HepG2 (cell line): Measurements from ENCODE around the gene ARL4D. TPM values are rescaled to one million over a fixed set of nuclear protein-coding genes. Genes with fewer than 3 reads are reported as not detected.
A peak's percentile ranks its signal among the peaks of the same experiment; 100 is the strongest.

ENCODE experiments used
- ATAD3A ChIP-seq: sonication (generic); formaldehyde crosslinking; IDR thresholded peaks from 2 replicates; pipeline ENCODE4 v1.4.0; 2020; ENCODE audit warnings: missing genetic modification reagents
- ATM ChIP-seq: fragments of 450-650 bp; IDR thresholded peaks from 2 replicates; pipeline ENCODE4 v1.7.1; 2017; ENCODE audit warnings: mild to moderate bottlenecking, borderline replicate concordance
- BRD4 ChIP-seq: sonication (generic); formaldehyde crosslinking; IDR thresholded peaks from 2 replicates; pipeline ENCODE4 v1.4.0; 2020; ENCODE audit warnings: missing genetic modification reagents
- CSRNP1 ChIP-seq: sonication (generic); formaldehyde crosslinking; IDR thresholded peaks from 2 replicates; pipeline ENCODE4 v1.8.1; 2023; ENCODE audit warnings: mild to moderate bottlenecking, missing genetic modification reagents
- FOXM1 ChIP-seq: sonication (generic); formaldehyde crosslinking; IDR thresholded peaks from 2 replicates; pipeline ENCODE4 v1.5.0; 2020; ENCODE audit warnings: missing genetic modification reagents
- GABPA ChIP-seq, 2 experiments: IDR thresholded peaks; 2 replicates each; pipeline ENCODE4 v1.6.1; 2011 to 2016; ENCODE audit warnings: low read depth in 2 of 2, low read length in 1 of 2, missing biosample characterization in 1 of 2, missing genetic modification characterization in 1 of 2
- GABPB1 ChIP-seq: IDR thresholded peaks from 2 replicates; pipeline ENCODE4 v1.6.1; 2016; ENCODE audit warnings: mild to moderate bottlenecking, missing genetic modification reagents, moderate library complexity, missing compliant biosample characterization
- GTF3A ChIP-seq: sonication (generic); formaldehyde crosslinking; conservative IDR thresholded peaks from 2 replicates; pipeline ENCODE4 v1.4.0; 2020; ENCODE audit warnings: mild to moderate bottlenecking, missing genetic modification reagents
- MTA3 ChIP-seq: sonication (generic); formaldehyde crosslinking; IDR thresholded peaks from 2 replicates; pipeline ENCODE4 v1.4.0; 2020; ENCODE audit warnings: missing genetic modification reagents
- NFYB ChIP-seq: sonication (generic); formaldehyde crosslinking; IDR thresholded peaks from 2 replicates; pipeline ENCODE4 v1.4.0; 2020; ENCODE audit warnings: missing genetic modification reagents
- SP2 ChIP-seq: sonication (generic); formaldehyde crosslinking; IDR thresholded peaks from 2 replicates; pipeline ENCODE4 v1.5.1; 2020; ENCODE audit warnings: mild to moderate bottlenecking, missing genetic modification reagents
- STAG1 ChIP-seq: sonication (generic); formaldehyde crosslinking; IDR thresholded peaks from 2 replicates; pipeline ENCODE4 v1.4.0; 2020; ENCODE audit warnings: missing genetic modification reagents
- WIZ ChIP-seq: sonication (generic); formaldehyde crosslinking; IDR thresholded peaks from 2 replicates; pipeline ENCODE4 v1.5.1; 2020; ENCODE audit warnings: mild to moderate bottlenecking, missing genetic modification reagents
- ZKSCAN5 ChIP-seq: sonication (generic); formaldehyde crosslinking; IDR thresholded peaks from 2 replicates; pipeline ENCODE4 v1.5.1; 2020; ENCODE audit warnings: mild to moderate bottlenecking, missing genetic modification reagents
- ZNF142 ChIP-seq: sonication (generic); formaldehyde crosslinking; IDR thresholded peaks from 2 replicates; pipeline ENCODE4 v1.4.0; 2020; ENCODE audit warnings: missing genetic modification reagents
- ZNF501 ChIP-seq: sonication (generic); formaldehyde crosslinking; IDR thresholded peaks from 2 replicates; pipeline ENCODE4 v1.5.1; 2020; ENCODE audit warnings: mild to moderate bottlenecking, moderate library complexity, missing genetic modification reagents
- ZNF644 ChIP-seq: IDR thresholded peaks from 2 replicates; pipeline ENCODE4 v1.6.1; 2016; ENCODE audit warnings: low read depth
- polyA plus RNA-seq, 8 experiments: library from polyadenylated mRNA; depleted of rRNA in 3 of 8; stranded (reverse) in 7 of 8; unstranded in 1 of 8; fragments of >200 nt; fragmentation: Illumina TruSeq in 4 of 8; extraction: Trizol in 4 of 8; gene quantifications; 2 replicates each; pipeline versions ENCODE4 v1.2.1 to v1.2.3, GENCODE V29; 2011 to 2016; ENCODE audit warnings: low read depth in 4 of 8, missing spikeins in 1 of 8, mixed read lengths in 1 of 8; ENCODE audit not compliant: insufficient read depth in 1 of 8
- total RNA-seq, 5 experiments: library from RNA; depleted of rRNA; stranded (reverse); fragments of >200 nt; fragmentation: Illumina TruSeq; extraction: Trizol; gene quantifications; 2 replicates each; pipeline ENCODE4 v1.2.3, GENCODE V29; 2016; ENCODE audit warnings: low read depth in 1 of 5
- TF ChIP-seq, protein P1 (sequence below): sonication (generic); formaldehyde crosslinking; IDR thresholded peaks from 2 replicates; pipeline ENCODE4 v1.4.0; 2020; ENCODE audit warnings: missing genetic modification reagents, mild to moderate bottlenecking, borderline replicate concordance
- TF ChIP-seq, protein P2 (sequence below): sonication (generic); formaldehyde crosslinking; conservative IDR thresholded peaks from 2 replicates; pipeline ENCODE4 v1.4.0; 2020; ENCODE audit warnings: missing genetic modification reagents

ARL4D gene
- total and polyA plus RNA-seq, 2 of the 13 experiments (the other 11 are each of a cell fraction or from before 2014, with no cell fraction given), result 9.0 to 25.9 TPM

GRCh38 chr17:43368740-43369506 lies 29.9 kb upstream of the ARL4D start (continued):
- TF ChIP-seq GABPA (IDR thresholded peaks at IDR 0.05; ENCODE audit: low read depth, low read length), result peak; percentile 45; the same call in 1 of the 2 replicates
- TF ChIP-seq GABPA (CRISPR knock-in tag; IDR thresholded peaks at IDR 0.05; ENCODE audit: low read depth), result peak; percentile 77
- no peak; the same call in 1 of the 2 replicates for TF ChIP-seq BRD4
- TF ChIP-seq MTA3, result no peak
- no peak for TF ChIP-seq ATM
- TF ChIP-seq STAG1, result peak; percentile 48; the same call in 1 of the 2 replicates
- no peak; the same call in none of the 2 replicates for TF ChIP-seq ZNF501 (CRISPR knock-in tag)
- TF ChIP-seq, protein P1, sequence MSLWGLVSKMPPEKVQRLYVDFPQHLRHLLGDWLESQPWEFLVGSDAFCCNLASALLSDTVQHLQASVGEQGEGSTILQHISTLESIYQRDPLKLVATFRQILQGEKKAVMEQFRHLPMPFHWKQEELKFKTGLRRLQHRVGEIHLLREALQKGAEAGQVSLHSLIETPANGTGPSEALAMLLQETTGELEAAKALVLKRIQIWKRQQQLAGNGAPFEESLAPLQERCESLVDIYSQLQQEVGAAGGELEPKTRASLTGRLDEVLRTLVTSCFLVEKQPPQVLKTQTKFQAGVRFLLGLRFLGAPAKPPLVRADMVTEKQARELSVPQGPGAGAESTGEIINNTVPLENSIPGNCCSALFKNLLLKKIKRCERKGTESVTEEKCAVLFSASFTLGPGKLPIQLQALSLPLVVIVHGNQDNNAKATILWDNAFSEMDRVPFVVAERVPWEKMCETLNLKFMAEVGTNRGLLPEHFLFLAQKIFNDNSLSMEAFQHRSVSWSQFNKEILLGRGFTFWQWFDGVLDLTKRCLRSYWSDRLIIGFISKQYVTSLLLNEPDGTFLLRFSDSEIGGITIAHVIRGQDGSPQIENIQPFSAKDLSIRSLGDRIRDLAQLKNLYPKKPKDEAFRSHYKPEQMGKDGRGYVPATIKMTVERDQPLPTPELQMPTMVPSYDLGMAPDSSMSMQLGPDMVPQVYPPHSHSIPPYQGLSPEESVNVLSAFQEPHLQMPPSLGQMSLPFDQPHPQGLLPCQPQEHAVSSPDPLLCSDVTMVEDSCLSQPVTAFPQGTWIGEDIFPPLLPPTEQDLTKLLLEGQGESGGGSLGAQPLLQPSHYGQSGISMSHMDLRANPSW (CRISPR knock-in tag), result peak; percentile 2; the same call in 1 of the 2 replicates
- no peak for TF ChIP-seq NFYB
- TF ChIP-seq, protein P2, sequence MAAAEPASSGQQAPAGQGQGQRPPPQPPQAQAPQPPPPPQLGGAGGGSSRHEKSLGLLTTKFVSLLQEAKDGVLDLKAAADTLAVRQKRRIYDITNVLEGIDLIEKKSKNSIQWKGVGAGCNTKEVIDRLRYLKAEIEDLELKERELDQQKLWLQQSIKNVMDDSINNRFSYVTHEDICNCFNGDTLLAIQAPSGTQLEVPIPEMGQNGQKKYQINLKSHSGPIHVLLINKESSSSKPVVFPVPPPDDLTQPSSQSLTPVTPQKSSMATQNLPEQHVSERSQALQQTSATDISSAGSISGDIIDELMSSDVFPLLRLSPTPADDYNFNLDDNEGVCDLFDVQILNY (CRISPR knock-in tag), result no peak
- TF ChIP-seq CSRNP1 (CRISPR knock-in tag), result no peak
- no peak for TF ChIP-seq ZKSCAN5 (CRISPR knock-in tag)
- no peak for TF ChIP-seq GTF3A (CRISPR knock-in tag)
- TF ChIP-seq WIZ (CRISPR knock-in tag), result 0 out of 2 replicates have a peak, but pooled peaks have one; percentile 57
- TF ChIP-seq ZNF142 (CRISPR knock-in tag), result 0 out of 2 replicates have a peak, but pooled peaks have one; percentile 53
- no peak for TF ChIP-seq ZNF644
- TF ChIP-seq GABPB1 (CRISPR knock-in tag), result peak; percentile 86
- TF ChIP-seq FOXM1 (CRISPR knock-in tag), result no peak
- TF ChIP-seq SP2 (CRISPR knock-in tag), result no peak
- TF ChIP-seq ATAD3A (CRISPR knock-in tag), result no peak
